Kidney epithelial cell (primary cell): ENCODE measurements around the gene MORN5. TPM values are rescaled to one million over a fixed set of nuclear protein-coding genes. Genes with fewer than 3 reads are reported as not detected.

ENCODE experiments used
- DNase-seq: peaks from one replicate; pipeline ENCODE4 v3.0.0-alpha.2; 2010; ENCODE audit warnings: low read depth
- H3K27me3 ChIP-seq: 2 replicates; pipeline ENCODE4 v1.6.0; 2011; ENCODE audit warnings: low read length; ENCODE audit not compliant: control insufficient read depth, insufficient read depth
- H3K36me3 ChIP-seq: 2 replicates; pipeline ENCODE4 v1.5.1; 2011; ENCODE audit warnings: low read length; ENCODE audit not compliant: control insufficient read depth, insufficient read depth
- H3K4me3 ChIP-seq: 2 replicates; pipeline ENCODE4 v1.5.1; 2011; ENCODE audit warnings: low read depth, mild to moderate bottlenecking, control low read depth, low read length
- CTCF ChIP-seq: IDR thresholded peaks from 2 replicates; pipeline ENCODE4 v1.5.1; 2011; ENCODE audit warnings: mild to moderate bottlenecking, moderate library complexity, low read length, control low read depth, inconsistent platforms; ENCODE audit not compliant: insufficient read depth, poor library complexity, severe bottlenecking
- total RNA-seq: library from RNA; depleted of rRNA; stranded (reverse); fragments of >200 nt; gene quantifications from 2 replicates; pipeline ENCODE4 v1.2.3, GENCODE V29; 2015

The MORN5 gene
- total RNA-seq, 1 donor from 2014 or later: not detected

GRCh38 chr9:122205176-122205575 is 45.5 kb downstream of the MORN5 start:
- no peaks in the 10 kb centered on the region for H3K36me3 ChIP-seq
- TF ChIP-seq CTCF: no peak
- H3K27me3 ChIP-seq: peaks cover 17% of the 10 kb centered on the region
- H3K4me3 ChIP-seq: no peak overlapping the region
- DNase-seq: no peak

- Histone ChIP-seq H3K36me3 (no peaks in the 10 kb centered on the region), H3K4me3 (no peak overlapping the region), H3K27me3 (peaks cover 23% of the 10 kb centered on the region)
- no peak for TF ChIP-seq CTCF
- DNase-seq: peak; percentile 44
Measured at GRCh38 chr9:122206118-122207046, 46.7 kb downstream of the MORN5 start.

- no peak for DNase-seq
- TF ChIP-seq CTCF: no peak
- peaks cover 31% of the 10 kb centered on the region for H3K27me3 ChIP-seq
- no peaks in the 10 kb centered on the region for H3K36me3 ChIP-seq
- no peak overlapping the region for H3K4me3 ChIP-seq
Measured at GRCh38 chr9:122207096-122207495, 47.4 kb downstream of the MORN5 start.

GRCh38 chr9:122209451-122209850 is 49.7 kb downstream of the MORN5 start:
- H3K36me3 ChIP-seq: no peaks in the 10 kb centered on the region
- TF ChIP-seq CTCF: no peak
- peaks cover 54% of the 10 kb centered on the region for H3K27me3 ChIP-seq
- DNase-seq: no peak
- H3K4me3 ChIP-seq: no peak overlapping the region

- no peak for DNase-seq
- Histone ChIP-seq H3K4me3 (no peak overlapping the region), H3K27me3 (peaks cover 69% of the 10 kb centered on the region), H3K36me3 (no peaks in the 10 kb centered on the region)
- TF ChIP-seq CTCF: no peak
Measured at GRCh38 chr9:122212473-122213004, 52.8 kb downstream of the MORN5 start.
